AG04450 (cell line): Measurements from ENCODE around the gene MPI. TPM values are rescaled to one million over a fixed set of nuclear protein-coding genes. Genes with fewer than 3 reads are reported as not detected.

Source experiments
- CTCF ChIA-PET: fragments of 300-600, 350-600 bp; formaldehyde crosslinking; extraction: SDS; loops from one replicate; lab custom pipeline; 2022; ENCODE audit warnings: antibody characterized with exemption, inconsistent platforms; lab: Charles Lee
- POLR2A ChIA-PET: fragments of 350-600 bp; formaldehyde crosslinking; extraction: SDS; loops from one replicate; lab custom pipeline; 2021; ENCODE audit warnings: antibody characterized with exemption, inconsistent platforms; lab: Yijun Ruan, JAX
- DNase-seq: peaks from one replicate; pipeline ENCODE4 v3.0.0-alpha.2; 2011; ENCODE audit warnings: low read depth, low spot score
- H3K27ac ChIP-seq: one replicate; pipeline ENCODE4 v1.5.1; 2012; ENCODE audit warnings: low read depth, low read length, control low read depth
- H3K27me3 ChIP-seq: one replicate; pipeline ENCODE4 v1.6.0; 2012; ENCODE audit warnings: low read length; ENCODE audit not compliant: control insufficient read depth, insufficient read depth
- H3K4me3 ChIP-seq: 2 replicates; pipeline ENCODE4 v1.5.1; 2011; ENCODE audit warnings: mild to moderate bottlenecking, low read depth, low read length, control low read depth
- H3K9me3 ChIP-seq: 2 replicates; pipeline ENCODE4 v1.5.1; 2012; ENCODE audit warnings: low read length; ENCODE audit not compliant: control insufficient read depth, insufficient read depth
- CTCF ChIP-seq: IDR thresholded peaks from 2 replicates; pipeline ENCODE4 v1.5.1; 2011; ENCODE audit warnings: low read depth, low read length, control low read depth, inconsistent platforms
- polyA plus RNA-seq: library from polyadenylated mRNA; depleted of rRNA; stranded (reverse); fragments of >200 nt; gene quantifications from 2 replicates; pipeline ENCODE4 v1.2.3, GENCODE V29; 2011

Gene MPI
- polyA plus RNA-seq, 1 experiment = 55.5 TPM

DNA sequence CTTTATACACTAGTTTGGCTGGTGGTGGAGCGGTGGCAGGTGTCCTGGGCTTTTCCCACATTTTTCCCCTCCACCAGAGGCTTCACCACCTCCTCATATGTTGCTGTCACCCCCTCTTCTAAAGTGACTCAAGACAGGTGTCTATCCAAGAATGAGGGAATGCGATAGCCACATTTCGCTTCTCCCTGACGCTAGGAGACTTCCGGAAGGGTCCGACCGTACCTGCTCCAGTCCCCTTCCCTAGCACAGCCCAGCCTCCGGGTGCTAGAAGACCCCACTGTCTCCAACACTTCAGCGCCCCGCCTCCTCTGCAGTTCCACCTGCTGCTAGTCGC, 17.2 kb upstream of the MPI start:
- ChIA-PET CTCF (interaction anchor here (1.2 kb wide), 1 partner anchor 29 kb away, joined by 4 read pairs; no protein-coding TSS in a partner anchor), POLR2A (interaction anchor here (1.4 kb wide), 1 partner anchor 12 kb away, joined by 5 read pairs; no protein-coding TSS in a partner anchor)
- Histone ChIP-seq H3K4me3 (peak overlapping the region; percentile 93), H3K27me3 (peaks cover 5% of the 10 kb centered on the region), H3K27ac (peak overlapping the region; percentile 95), H3K9me3 (no peaks in the 10 kb centered on the region)
- no peak for TF ChIP-seq CTCF
- no peak for DNase-seq

DNA sequence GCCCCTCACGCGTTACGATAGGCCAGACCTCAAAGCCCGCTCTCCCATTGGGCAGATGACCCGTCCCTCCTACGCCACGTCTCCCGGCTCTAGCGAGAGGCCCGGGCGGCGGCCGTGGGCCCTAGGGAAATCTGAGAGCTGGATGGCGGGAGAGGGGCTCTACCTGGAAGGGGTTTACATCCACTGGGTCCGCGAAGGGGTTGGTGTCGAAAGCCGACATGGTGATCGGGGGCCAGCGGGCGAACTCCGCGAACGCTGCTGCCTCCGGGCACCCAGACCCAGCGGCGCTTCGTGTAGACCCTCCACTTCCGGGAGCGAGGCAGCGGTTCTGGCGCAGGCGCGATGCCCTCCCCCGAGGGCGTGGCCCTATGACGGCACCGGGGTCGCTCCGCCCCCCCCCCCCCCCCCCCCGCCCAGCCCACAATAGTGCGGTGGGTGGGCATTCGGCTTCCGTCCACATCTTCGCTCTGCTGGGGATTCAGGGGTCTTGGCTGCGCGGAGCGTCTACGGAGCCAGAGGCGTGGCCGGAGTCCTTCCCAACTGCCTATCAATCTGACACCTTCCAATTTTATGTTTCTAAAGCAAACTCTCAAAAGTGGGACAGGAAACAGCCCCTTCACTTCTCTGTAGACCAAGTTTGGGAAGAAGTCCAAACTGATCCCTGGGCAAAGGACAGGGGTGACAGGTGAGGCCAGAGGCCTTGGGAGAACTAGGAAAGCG, 16.6 kb upstream of the MPI start, which contains the start of gene SCAMP2:
TSS of gene SCAMP2 (minus strand) at position 330 of the 720 bp plus-strand sequence. CDS start at position 220, 110 bp downstream.
- H3K27ac ChIP-seq = peak within 1 kb of the TSS; percentile 95
- peaks cover 5% of the 10 kb centered on the region for H3K27me3 ChIP-seq
- CTCF ChIA-PET = interaction anchor here (0.6 to 1.2 kb wide), 2 partner anchors 17 to 28 kb away, joined by 4 to 6 read pairs; no protein-coding TSS in a partner anchor
- POLR2A ChIA-PET = interaction anchor here (0.6 to 1.4 kb wide), 2 partner anchors 12 kb away, joined by 4 to 5 read pairs; no protein-coding TSS in a partner anchor
- peak within 1 kb of the TSS; percentile 93 for H3K4me3 ChIP-seq
- peak; percentile 78 for DNase-seq
- no peaks in the 10 kb centered on the region for H3K9me3 ChIP-seq
- TF ChIP-seq CTCF = no peak

DNA sequence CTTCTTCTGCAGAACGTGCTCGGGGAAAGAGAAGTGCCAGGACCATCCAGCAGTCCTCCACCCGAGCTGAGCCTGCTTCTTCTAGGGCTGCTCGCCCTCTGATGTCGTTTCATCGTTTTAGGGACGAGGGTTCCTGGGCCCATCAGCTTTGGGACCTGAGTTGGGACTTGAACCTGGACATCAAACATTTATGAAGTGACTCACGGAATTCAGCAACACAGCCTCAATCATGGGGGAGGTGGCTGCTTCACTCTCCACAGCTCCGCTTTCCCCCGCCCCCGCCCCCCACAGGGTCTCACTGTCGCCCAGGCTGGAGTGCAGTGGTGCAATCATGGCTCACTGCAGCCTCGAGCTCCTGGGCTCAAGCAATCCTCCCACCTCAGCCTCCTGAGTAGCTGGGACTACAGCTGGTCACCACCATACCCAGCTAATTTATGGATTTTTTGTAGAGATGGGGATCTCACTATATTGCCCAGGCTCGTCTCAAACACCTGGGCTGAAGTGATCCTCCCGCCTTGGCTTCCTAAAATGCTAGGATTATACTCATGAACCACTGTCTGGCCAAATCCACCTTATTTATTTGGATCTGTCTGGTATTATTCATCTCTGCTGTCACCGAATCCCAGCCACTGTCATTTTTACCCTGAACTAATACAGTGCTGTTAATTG, 16.0 kb upstream of the MPI start:
- no peak for DNase-seq
- ChIA-PET CTCF (interaction anchor here (1.2 to 2.1 kb wide), 2 partner anchors 27 to 28 kb away, joined by 4 to 15 read pairs; no protein-coding TSS in a partner anchor), POLR2A (interaction anchor here (0.6 to 1.4 kb wide), 3 partner anchors 11 to 197 kb away, joined by 4 to 7 read pairs (median 5); no protein-coding TSS in a partner anchor)
- H3K4me3 ChIP-seq = peak overlapping the region; percentile 93
- peaks cover 5% of the 10 kb centered on the region for H3K27me3 ChIP-seq
- H3K9me3 ChIP-seq = no peaks in the 10 kb centered on the region
- no peak for TF ChIP-seq CTCF
- peak overlapping the region; percentile 39 for H3K27ac ChIP-seq

DNA sequence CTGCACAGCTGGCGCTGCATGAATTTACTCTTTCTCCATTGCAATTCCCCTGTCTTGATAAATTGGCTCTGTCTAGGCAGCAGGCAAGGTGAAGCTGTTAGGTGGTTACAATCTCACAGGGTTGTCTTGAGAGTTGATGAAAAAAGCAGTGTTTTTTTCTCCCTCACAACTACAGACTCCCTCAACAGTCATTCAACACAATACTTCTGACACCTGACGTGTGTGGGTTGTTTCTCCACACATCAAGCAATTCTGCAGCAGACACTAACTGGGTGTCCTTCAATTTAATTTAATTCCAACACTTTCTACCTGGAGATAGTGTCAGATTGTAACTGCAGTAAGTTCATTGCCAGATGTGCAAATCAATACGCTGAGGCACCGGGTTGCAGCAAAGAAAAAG, 11.6 kb upstream of the MPI start:
- peaks cover 5% of the 10 kb centered on the region for H3K27me3 ChIP-seq
- H3K4me3 ChIP-seq = no peak overlapping the region
- no peak for TF ChIP-seq CTCF
- no peak overlapping the region for H3K27ac ChIP-seq
- H3K9me3 ChIP-seq = peaks cover 9% of the 10 kb centered on the region; the same call in 1 of the 2 replicates
- ChIA-PET POLR2A (no interaction called here), CTCF (no interaction called here)
- no peak for DNase-seq
